ENCODE data around the gene DUSP3. TPM values are rescaled to one million over a fixed set of nuclear protein-coding genes. Genes with fewer than 3 reads are reported as not detected.

The DUSP3 gene
- total and polyA plus RNA-seq, 10 of the 15 experiments (the other 5 are each of a cell fraction or from before 2014, with no cell fraction given), result 1.5 to 12.1 (median 3.8) TPM

DNA sequence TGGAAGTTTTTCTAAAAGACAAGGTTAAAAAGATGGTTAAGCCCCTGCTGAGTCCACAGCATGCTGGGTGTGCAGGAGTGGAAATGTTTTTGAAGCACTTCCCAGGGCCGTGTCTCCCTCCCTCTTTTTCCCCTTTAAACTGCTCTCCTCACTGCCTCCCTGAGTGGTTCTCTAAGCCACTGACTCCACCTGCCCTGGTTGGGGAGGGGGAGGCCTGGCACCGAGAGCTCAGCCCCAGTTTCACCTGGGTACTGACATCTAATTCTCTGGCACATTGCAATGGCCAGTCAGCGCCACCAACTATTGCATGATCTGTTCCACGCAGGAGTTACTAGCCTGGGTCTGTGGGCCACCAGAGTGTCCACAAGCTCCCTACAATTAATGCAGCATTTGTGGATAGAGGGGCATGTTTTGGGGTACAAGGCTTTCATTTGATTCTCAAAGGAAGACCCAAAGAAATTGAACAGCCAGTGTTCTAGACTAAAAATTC lies 31.5 kb upstream of the DUSP3 start (continued):
- no peak for TF ChIP-seq TARDBP (IDR thresholded peaks at IDR 0.05; ENCODE audit: borderline replicate concordance)
- TF ChIP-seq POLR2AphosphoS2 (IDR thresholded peaks at IDR 0.05; ENCODE audit: low read depth, low read length), result no peak
- no peak for TF ChIP-seq CBX5 (IDR thresholded peaks at IDR 0.05; ENCODE audit: low read depth)
- no peak for TF ChIP-seq IRF5 (IDR thresholded peaks at IDR 0.05; ENCODE audit: borderline replicate concordance)
- TF ChIP-seq KDM1A (IDR thresholded peaks at IDR 0.05; ENCODE audit: borderline replicate concordance), result no peak
- TF ChIP-seq, protein P1, sequence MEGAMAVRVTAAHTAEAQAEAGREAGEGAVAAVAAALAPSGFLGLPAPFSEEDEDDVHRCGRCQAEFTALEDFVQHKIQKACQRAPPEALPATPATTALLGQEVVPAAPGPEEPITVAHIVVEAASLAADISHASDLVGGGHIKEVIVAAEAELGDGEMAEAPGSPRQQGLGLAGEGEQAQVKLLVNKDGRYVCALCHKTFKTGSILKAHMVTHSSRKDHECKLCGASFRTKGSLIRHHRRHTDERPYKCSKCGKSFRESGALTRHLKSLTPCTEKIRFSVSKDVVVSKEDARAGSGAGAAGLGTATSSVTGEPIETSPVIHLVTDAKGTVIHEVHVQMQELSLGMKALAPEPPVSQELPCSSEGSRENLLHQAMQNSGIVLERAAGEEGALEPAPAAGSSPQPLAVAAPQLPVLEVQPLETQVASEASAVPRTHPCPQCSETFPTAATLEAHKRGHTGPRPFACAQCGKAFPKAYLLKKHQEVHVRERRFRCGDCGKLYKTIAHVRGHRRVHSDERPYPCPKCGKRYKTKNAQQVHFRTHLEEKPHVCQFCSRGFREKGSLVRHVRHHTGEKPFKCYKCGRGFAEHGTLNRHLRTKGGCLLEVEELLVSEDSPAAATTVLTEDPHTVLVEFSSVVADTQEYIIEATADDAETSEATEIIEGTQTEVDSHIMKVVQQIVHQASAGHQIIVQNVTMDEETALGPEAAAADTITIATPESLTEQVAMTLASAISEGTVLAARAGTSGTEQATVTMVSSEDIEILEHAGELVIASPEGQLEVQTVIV (IDR thresholded peaks at IDR 0.05; ENCODE audit: borderline replicate concordance, partially characterized antibody), result no peak

DNA sequence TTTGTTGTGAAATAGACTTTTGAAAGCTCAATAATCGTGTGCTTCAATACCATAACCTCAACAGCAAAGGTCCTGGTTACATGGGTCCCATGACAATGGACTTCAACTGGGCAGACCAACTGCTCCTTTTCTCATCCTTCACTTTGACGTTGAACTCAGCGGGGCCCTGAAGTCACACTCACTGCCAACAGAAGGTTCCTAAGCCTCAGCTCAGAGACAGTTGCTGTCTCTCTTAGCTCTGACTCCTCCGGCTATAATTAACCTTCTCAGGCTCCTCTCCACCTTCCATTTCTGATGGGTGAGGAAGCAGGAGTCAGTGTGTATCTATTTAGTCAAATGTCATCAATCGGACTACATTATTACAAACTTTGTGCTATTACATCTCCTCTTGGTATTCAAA lies 30.3 kb upstream of the DUSP3 start:
- H3K79me2 ChIP-seq (ENCODE audit: control insufficient read depth, insufficient read depth, low read length), result no peaks in the 10 kb centered on the region
- WGBS (ENCODE audit: insufficient coverage, insufficient replicate concordance, low lambda C conversion rate, missing lambda C conversion rate), result 40% methylated on average over 5 of the region's 5 CpGs
- FAIRE-seq (no peak), DNase-seq (ENCODE audit: low read depth, low spot score) (no peak), ATAC-seq (no peak)
- no peak overlapping the region for H3K4me2 ChIP-seq (ENCODE audit: control insufficient read depth, insufficient read depth)
- in situ Hi-C loops (cut with MboI) (no loop called here), intact Hi-C loops (cut with micrococcal nuclease; ENCODE audit: unreplicated experiment) (no loop called here)
- no peaks in the 10 kb centered on the region; the same call in 2 of the 3 replicates for H3K9me3 ChIP-seq (replicated peaks; ENCODE audit: control insufficient read depth, insufficient read depth, low read length)
- CTCF ChIA-PET, result no interaction called here
- no TSS peak for BruUV-seq (replicated peaks)
- no peak overlapping the region for H3K4me3 ChIP-seq
- no peaks in the 10 kb centered on the region for H3K36me3 ChIP-seq (ENCODE audit: control insufficient read depth in 2 of 2, insufficient read depth in 2 of 2, low read length in 1 of 2)
- SMC1A ChIA-PET (ENCODE audit: uncharacterized antibody, unreplicated experiment), result no interaction called here
- H3K27me3 ChIP-seq (replicated peaks in 1 of 2; ENCODE audit: control insufficient read depth in 2 of 2, insufficient read depth in 2 of 2, low read length in 1 of 2), result peaks cover 2 to 3% of the 10 kb centered on the region in 2 experiments
- no peaks in the 10 kb centered on the region for H4K20me1 ChIP-seq (ENCODE audit: control insufficient read depth, insufficient read depth)
- no peak overlapping the region for H3K9ac ChIP-seq (ENCODE audit: control insufficient read depth, insufficient read depth, low read length)
- H3K27ac ChIP-seq (ENCODE audit: control insufficient read depth, insufficient read depth), result no peak overlapping the region
- no peaks in the 10 kb centered on the region for H3K4me1 ChIP-seq (ENCODE audit: control insufficient read depth, insufficient read depth, low read length)
- RAD21 ChIA-PET (ENCODE audit: unreplicated experiment), result no interaction called here
- H2AFZ ChIP-seq (ENCODE audit: control insufficient read depth, low read depth, low read length), result no peak overlapping the region
- POLR2A ChIA-PET, result no interaction called here
- TF ChIP-seq SP1 (IDR thresholded peaks at IDR 0.05; ENCODE audit: low read depth, low read length), result no peak
- no peak for TF ChIP-seq PRDM15 (CRISPR knock-in tag; IDR thresholded peaks at IDR 0.05)
- TF ChIP-seq, protein P2, sequence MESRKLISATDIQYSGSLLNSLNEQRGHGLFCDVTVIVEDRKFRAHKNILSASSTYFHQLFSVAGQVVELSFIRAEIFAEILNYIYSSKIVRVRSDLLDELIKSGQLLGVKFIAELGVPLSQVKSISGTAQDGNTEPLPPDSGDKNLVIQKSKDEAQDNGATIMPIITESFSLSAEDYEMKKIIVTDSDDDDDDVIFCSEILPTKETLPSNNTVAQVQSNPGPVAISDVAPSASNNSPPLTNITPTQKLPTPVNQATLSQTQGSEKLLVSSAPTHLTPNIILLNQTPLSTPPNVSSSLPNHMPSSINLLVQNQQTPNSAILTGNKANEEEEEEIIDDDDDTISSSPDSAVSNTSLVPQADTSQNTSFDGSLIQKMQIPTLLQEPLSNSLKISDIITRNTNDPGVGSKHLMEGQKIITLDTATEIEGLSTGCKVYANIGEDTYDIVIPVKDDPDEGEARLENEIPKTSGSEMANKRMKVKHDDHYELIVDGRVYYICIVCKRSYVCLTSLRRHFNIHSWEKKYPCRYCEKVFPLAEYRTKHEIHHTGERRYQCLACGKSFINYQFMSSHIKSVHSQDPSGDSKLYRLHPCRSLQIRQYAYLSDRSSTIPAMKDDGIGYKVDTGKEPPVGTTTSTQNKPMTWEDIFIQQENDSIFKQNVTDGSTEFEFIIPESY (IDR thresholded peaks at IDR 0.05), result no peak
